ENCODE measurements around the gene SLC26A3.

DNA sequence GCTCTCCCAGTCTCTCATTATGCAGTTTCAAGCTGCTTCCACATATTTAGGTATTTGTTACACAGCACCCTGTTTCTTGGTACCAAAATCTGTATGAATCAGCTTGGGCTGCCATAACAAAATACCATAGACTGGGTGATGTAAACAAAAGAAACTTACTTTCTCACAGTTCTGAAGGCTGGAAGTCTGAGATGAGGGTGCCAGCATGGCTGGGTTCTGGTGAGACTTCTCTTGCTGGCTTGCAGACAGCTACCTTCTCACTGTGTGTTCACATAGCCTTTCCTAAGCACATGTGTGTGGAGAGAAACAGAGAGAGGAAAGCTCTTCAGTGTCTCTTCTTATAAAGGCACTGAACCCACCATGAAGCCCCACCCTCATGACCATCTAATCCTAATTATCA, 74.7 kb downstream of the SLC26A3 start:
- TF ChIP-seq, protein P1, sequence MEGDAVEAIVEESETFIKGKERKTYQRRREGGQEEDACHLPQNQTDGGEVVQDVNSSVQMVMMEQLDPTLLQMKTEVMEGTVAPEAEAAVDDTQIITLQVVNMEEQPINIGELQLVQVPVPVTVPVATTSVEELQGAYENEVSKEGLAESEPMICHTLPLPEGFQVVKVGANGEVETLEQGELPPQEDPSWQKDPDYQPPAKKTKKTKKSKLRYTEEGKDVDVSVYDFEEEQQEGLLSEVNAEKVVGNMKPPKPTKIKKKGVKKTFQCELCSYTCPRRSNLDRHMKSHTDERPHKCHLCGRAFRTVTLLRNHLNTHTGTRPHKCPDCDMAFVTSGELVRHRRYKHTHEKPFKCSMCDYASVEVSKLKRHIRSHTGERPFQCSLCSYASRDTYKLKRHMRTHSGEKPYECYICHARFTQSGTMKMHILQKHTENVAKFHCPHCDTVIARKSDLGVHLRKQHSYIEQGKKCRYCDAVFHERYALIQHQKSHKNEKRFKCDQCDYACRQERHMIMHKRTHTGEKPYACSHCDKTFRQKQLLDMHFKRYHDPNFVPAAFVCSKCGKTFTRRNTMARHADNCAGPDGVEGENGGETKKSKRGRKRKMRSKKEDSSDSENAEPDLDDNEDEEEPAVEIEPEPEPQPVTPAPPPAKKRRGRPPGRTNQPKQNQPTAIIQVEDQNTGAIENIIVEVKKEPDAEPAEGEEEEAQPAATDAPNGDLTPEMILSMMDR (IDR thresholded peaks at IDR 0.05; ENCODE audit: low read length) = no peak
- no peak for TF ChIP-seq EZH2 (optimal IDR thresholded peaks at IDR 0.05; ENCODE audit: low read depth, low read length)
